ENCODE measurements around the gene C7orf25.
"Not testable (repeated sequence)": the region's sequence is repeated elsewhere in the genome, so short reads cannot be mapped to it uniquely, and the experiment has no call there.

The C7orf25 gene

DNA sequence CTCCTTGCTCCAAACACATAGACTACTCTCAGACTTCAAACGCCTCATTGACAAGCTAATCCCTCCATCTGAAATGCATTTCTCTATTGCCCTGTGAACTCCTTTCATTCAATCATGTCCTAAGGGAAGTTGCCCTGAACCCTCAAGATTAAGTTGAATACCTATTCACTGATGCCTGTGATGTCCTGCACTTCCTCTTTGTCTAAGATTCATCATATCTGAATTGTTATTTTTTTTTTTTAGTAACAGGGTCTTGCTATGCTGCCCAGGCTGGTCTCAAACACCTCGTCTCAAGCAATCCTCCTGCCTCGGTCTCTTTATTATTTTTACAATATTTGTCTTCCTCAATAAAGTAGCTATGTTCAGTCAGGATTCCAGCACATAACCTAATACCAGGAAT is 16.9 kb upstream of the C7orf25 start:
- no peak for DNase-seq

GRCh38 chr7:42926204-42926603 is 14.3 kb upstream of the C7orf25 start:
- DNase-seq, result no peak

GRCh38 chr7:42925630-42926029 is 13.8 kb upstream of the C7orf25 start:
- no peak for DNase-seq

GRCh38 chr7:42924223-42924838 is 12.5 kb upstream of the C7orf25 start:
- no peak for DNase-seq

GRCh38 chr7:42922017-42922753 is 10.3 kb upstream of the C7orf25 start:
- DNase-seq, result no peak

DNA sequence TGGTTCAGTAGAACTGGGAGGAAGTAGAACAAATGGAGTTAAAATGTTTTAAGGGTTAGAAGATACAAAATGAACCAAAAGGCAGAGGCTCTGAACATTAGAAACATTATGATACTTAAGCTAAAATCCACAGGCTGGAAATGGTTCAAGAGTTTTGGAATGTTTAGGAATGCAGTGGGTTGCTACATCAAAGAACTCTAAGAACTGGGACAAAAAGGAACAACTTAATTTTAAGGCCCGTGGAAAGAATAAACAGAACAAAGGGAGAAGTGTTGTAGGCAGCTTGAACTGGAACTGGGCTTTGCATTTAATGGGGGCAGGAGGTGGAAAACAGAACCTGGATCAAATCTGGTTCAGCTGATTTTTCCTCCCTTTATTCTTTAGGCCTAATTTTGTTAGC is 3.5 kb upstream of the C7orf25 start:
- no peak for DNase-seq

DNA sequence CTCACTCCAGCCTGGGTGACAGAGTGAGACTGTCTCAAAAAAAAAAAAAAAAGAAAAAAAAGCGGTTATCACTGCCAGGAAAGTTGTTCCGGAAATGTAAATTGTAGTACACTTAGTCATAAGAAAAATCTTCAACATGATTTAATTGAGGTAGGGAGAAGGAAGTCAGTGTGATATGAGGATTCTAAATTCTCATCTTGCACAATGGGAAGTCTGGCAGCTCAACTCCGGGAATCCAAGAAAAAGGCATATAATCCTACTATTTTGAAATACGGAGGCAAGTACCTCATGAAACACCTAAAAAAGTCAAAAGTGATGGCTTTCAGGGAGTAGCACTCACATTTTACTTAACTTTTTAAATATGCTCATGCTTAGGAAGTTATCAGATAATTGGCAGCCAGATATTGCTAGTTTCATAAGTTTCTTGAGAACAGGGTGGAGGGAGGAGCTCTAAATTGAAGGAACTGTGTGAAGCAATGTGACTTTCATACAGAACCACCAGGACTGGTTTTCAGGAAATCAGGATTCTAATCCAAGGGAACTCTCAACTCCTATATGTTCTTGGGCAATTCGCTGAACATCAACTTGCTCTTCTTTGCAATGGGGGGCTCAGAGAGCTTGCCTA is 2.7 kb upstream of the C7orf25 start:
- no peak for DNase-seq

- DNase-seq, result no peak
Observed at GRCh38 chr7:42914009-42914408, 2.1 kb upstream of the C7orf25 start.

DNA sequence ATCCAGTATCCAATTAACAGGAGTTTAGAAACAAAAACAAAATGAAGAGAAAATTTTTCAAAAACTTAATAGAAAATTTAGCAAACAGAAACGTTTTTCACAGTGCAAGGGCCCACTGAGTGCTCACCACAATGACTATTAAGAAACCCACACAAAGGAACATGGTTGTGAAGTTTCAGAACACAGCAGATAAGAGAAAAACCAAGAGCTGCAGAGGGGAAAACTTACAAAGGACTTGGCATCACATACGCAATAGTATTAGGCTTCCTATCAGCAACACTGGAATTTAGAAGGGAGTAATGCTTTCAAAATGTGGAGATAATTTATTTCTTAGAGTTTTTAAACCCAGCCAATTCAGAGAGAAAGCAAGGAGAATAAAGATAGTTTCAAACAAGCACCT is 1.7 kb upstream of the C7orf25 start:
- DNase-seq, result no peak

GRCh38 chr7:42910306-42910705 is 1.6 kb downstream of the C7orf25 start:
- no peak for DNase-seq

DNA sequence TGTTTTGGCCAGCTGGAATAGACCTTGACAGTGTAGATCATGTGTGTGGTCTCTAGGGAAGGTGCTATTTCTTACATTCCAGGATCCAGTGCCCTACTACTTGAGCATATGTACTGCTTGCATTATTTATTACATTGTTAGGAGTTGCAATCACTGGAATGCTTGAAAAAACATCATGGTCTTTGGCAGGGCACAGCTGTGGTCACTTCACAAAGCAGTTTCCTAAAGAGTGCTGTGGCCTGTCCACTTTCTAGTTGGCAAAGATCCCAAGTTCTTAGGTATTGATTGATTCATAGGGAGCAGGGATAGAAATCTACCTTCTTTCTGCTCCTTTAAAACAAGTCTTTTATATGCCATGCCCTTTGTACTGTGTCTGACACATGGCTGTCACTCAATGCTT is 4.6 kb downstream of the C7orf25 start:
- no peak for DNase-seq

GRCh38 chr7:42906181-42906580 is 5.7 kb downstream of the C7orf25 start:
- DNase-seq, result no peak

GRCh38 chr7:42902331-42902730 is 9.5 kb downstream of the C7orf25 start:
- DNase-seq, result no peak

DNA sequence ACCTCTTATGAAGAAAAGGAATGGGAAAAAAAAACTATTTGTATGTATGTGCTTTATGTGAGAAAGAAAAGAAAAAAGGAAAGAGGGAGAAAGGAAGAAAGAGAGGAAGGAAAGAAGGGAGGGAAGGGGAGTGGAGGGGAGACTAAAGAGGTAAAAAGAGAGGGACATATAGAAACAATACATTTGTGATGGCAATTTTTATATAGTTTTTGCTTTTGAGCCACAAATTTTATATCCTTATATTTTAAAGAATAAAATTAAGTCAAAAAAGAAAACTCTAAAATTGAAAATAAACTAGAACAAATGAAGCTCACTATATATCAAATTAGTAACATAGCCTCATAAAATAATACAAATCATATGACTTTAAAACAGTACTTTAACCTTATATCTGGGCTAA is 11.0 kb downstream of the C7orf25 start:
- no peak for DNase-seq

- DNase-seq, result no peak
Observed at GRCh38 chr7:42893346-42894240, 18.3 kb downstream of the C7orf25 start.

- no peak for DNase-seq
Observed at GRCh38 chr7:42886893-42887505, 24.9 kb downstream of the C7orf25 start.

DNA sequence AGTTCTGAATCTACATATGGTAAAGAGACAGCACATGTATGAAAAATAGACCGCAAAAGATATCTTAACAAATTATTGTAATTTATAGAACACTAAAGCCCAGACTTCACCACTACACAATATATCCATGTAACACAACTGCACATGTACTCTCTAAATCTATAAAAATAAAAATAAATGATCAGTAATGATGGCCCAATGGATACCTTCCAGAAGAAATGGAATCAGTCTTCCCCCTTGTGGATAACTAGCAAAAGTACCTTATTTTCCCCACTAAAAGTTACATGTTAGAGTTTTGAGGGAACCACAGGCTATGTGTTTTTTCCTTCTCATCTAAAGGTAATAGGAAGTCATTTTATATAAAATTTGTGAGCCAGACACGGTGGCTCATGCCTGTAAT is 25.7 kb downstream of the C7orf25 start:
- no peak for DNase-seq

DNA sequence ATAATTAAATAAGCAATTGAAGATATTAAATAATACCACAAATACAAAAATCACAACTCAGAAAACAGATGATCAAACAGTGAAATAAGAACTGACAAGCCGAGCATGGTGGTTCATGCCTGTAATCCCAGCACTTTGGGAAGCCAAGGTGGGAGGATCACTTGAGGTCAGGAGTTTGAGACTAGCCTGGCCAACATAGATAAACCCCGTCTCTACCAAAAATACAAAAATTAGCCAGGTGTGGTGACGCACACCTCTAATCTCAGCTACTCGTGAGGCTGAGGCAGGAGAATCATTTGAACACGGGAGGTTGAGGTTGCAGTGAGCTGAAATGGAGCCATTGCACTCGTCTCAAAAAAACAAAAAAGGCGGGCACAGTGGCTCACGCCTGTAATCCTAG is 26.7 kb downstream of the C7orf25 start:
- not testable (repeated sequence) for DNase-seq

DNA sequence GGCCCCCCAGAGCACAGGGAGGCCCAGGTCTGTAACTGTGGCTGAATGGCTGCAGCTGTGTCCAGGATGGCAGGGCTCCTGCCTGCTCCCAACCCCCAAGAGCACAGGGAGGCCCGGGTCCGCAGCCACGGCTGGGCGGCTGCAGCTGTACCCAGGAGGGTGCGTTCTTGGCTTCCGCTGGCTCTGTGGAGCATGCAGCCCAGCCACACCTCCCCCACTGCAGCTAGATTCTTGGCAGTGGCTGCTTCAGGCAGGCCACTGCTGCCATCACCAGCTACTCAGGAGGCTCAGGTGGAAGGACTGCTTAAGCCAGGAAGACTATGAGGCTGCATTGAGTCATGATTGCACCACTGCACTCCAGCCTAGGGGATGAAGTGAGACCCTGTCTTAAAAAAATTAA is 27.9 kb downstream of the C7orf25 start:
- DNase-seq, result no peak

DNA sequence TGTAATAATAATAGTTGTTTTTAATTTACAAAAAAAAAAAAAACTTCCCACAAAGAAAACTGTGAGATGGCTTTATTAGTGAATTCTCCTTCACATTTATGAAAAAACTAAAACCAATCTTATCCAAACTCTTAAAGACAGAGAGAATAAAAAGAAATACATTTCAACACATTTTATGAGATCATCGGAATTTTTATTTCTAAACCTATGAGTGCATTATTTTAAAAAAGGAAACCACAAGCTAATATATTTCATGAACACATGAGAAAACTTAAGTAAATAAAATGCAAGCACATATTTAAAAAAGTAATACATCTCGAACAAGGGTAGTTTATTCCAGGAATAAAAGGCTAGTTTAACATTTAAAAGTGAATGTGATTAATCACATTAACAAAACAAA is 31.5 kb downstream of the C7orf25 start:
- no peak for DNase-seq

DNA sequence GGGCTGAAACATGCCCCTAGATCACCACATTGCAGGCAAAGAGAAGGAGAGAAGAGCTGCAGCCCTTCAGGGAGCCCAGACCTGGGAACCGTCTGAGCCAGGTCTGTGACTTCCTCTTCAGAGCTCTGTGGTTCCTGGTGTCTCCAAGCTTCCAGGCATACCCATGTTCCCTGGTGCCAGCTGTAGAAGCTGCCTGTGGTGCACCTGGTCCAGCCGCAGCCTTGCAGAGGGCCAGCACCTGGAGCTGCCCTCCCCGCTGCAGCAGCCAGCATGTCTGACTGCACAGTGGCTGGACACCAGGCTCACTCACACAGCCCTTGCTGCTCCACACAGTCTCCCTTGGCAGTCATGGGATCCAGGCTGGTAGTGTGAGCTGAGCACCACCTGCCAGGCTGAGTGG is 33.6 kb downstream of the C7orf25 start:
- DNase-seq, result no peak

- no peak for DNase-seq
Observed at GRCh38 chr7:42877862-42878261, 34.0 kb downstream of the C7orf25 start.

Measured in NCI-H1417 treated with DMSO at 0.1 percent for 48 hours (cell line).